Activated T-helper 1 cell treated with anti-CD3 and anti-CD28 coated beads, Interleukin-2, amount 50 U/mL, for 16 hours (primary cell): ENCODE measurements around the gene KAT6B.
"Not testable (repeated sequence)": the region's sequence is repeated elsewhere in the genome, so short reads cannot be mapped to it uniquely, and the experiment has no call there.

Source experiments
- DNase-seq, 2 donors: peaks; one replicate each; pipeline ENCODE4 v3.0.0-alpha.2; 2020; ENCODE audit warnings: low read depth in 1 of 2, low spot score in 1 of 2

KAT6B gene

GRCh38 chr10:74826142-74827044 is at the start of gene KAT6B:
Gene KAT6B, plus strand, starts transcription at chr10:74826600. Its CDS starts 16,258 bp downstream, at chr10:74842858.
- DNase-seq: peak; percentile 99 to 100

GRCh38 chr10:74778436-74779094 is 47.8 kb upstream of the KAT6B start:
- DNase-seq: no peak

DNA sequence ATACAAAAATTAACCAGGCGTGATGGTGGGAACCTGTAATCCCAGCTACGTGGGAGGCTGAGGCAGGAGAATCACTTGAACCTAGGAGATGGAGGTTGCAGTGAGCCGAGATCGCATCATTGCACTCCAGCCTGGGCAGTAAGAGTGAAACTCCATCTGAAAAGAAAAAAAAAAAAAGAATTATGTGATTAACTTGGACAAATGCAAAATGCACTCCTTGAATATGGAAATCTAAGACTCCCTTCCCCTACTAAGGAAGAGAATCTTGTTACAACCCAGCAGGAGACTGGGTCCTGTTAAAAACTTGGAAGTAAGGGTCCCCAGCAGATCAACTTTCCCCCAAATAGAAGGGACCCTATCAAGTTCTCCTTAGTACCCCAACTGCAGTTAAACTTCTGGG is 44.5 kb upstream of the KAT6B start:
- not testable (repeated sequence) for DNase-seq

DNA sequence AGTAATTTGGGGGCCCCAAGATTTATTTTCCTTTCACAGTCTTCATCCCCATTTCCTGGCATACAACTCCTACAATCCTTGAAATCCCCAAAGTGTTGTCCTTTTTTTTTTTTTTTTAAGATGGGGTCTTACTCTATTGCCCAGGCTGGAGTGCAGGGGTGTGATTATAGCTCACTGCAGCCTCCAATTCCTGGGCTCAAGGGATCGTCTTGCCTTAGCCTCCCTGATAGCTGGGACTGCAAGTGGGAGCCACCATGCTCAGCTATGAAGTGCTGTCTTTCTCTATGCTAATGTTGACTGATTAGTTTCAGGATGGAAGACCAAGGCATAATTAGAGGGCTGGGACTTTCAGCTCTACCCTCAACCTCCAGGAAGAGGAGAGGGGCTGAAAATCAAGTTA is 41.9 kb upstream of the KAT6B start:
- no peak for DNase-seq

DNA sequence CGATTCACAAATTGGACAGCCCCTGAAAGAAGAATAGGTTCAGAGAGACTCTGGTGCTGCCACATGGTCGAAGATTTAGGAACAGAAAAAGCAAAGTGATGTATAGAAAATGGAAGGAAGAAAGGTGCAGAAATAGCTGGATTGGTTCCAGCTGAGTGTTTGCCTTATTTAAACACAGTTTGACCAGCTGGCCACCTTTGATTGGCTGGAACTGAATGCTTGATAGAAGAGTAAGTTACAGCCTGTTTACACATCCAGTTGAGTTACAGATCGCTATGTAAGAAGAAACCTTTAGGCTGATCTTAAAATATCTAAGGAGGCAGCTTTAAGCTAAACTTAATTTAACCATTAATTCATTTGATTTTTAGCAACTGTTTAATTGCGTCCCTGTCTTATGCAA is 40.3 kb upstream of the KAT6B start:
- DNase-seq: no peak

GRCh38 chr10:74787457-74787856 is 38.9 kb upstream of the KAT6B start:
- no peak for DNase-seq

GRCh38 chr10:74791979-74792378 is 34.4 kb upstream of the KAT6B start:
- not testable (repeated sequence) for DNase-seq

DNA sequence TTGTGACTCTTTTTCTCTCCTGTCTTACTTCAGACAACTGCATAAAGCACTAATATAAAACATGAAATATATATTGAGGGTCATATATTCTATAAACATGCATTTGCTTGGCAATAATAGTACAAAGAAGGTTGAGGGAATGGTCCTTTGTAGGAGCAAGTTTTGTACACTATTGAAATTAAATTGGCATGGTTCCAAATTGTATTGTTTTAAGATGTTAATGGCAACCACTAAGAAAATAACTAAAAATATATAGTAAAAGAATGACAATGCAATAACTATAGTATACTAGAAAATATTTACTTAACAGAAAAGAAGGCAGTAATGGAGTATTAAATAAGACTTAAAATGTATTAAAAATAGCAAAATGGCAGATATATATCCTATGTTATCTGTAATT is 33.7 kb upstream of the KAT6B start:
- DNase-seq: no peak

GRCh38 chr10:74793240-74793639 is 33.2 kb upstream of the KAT6B start:
- not testable (repeated sequence) for DNase-seq

DNA sequence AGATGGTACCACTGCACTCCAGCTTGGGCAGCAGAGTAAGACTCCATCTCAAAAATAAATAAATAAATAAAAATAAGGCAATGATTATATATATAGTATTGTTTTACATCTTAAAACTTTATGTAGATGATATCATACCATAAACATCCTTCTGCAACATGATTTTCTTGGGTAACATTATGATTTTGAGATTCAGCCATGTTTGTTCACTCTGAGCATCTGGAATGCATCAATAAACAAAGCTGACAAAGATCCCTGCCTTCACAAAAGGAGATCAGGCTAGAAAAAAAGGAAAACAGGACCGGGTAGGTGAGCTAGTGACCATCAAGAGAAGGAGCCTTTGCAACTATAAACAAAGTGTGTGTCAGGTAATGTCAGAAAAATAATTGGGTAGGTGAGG is 31.9 kb upstream of the KAT6B start:
- no peak for DNase-seq

- DNase-seq: no peak
These were observed 28.9 kb upstream of the KAT6B start for GRCh38 chr10:74797550-74797949.

- DNase-seq: no peak
These were observed 26.6 kb upstream of the KAT6B start for GRCh38 chr10:74799721-74800221.

DNA sequence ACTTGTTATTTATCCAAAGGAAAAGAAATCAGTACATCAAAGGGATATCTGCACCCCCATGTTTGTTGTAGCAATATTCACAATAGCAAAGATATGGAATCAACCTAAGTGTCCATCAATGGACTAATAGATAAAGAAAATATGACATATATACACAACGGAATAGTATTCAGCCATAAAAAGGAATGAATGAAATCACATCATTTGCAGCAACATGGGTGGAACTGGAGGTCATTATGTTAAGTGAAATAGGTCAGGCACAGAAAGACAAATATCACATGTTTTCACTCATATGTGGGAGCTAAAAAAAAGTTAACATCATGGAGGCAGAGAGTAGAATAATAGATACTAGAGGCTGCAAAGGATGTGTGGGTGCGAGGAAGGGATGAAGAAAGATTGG is 25.0 kb upstream of the KAT6B start:
- DNase-seq: no peak

DNA sequence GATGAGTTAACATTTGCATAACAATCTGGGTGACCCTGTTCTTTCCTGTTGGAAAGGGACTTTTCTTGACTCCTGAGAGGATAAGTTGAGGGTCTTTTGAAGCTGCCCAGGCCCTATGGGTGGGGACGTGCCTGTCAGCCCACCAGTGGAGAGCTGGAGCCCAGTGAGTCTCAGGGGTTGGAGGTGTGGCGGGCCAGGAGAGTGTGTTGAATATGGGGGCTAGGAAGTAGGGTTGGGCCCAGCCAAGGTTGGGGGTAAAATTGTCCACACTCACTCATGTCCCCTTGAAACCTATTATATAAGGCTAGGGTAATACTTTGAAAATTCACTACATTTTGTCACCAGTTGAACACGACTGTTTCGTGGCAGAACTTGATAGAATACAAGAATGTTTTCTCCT is 17.9 kb upstream of the KAT6B start:
- no peak for DNase-seq

- DNase-seq: no peak
These were observed 16.3 kb upstream of the KAT6B start for GRCh38 chr10:74810087-74810486.

GRCh38 chr10:74813381-74814259 is 12.8 kb upstream of the KAT6B start:
- DNase-seq: no peak

- DNase-seq: no peak
These were observed 11.6 kb upstream of the KAT6B start for GRCh38 chr10:74814797-74815196.

- no peak for DNase-seq
These were observed 9.4 kb upstream of the KAT6B start for GRCh38 chr10:74816824-74817498.

GRCh38 chr10:74821501-74821900 is 4.9 kb upstream of the KAT6B start:
- no peak for DNase-seq

DNA sequence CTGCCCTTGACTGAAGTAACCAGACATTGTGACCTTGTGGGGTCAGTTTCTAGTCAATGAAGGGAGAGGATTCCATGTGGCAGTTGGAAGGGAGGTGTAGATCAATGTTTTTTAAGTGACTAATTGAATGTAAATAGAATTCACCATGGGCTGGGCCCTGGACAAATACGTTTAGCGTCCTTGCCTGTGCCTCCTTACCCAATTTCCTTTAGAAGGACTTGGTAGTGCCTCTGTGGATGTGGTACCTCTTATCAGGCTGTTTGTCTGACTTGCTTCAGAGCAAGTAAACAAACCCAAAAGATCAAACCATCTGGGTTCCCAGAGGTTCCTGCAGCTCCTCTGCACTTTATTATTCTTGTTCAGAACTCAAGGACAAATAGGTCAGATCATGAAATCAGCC is 4.3 kb upstream of the KAT6B start:
- no peak for DNase-seq
